PFSK-1 (cell line): Measurements from ENCODE around the gene BRPF3.

Experiments
- FOXP2 ChIP-seq: optimal IDR thresholded peaks from 2 replicates; pipeline ENCODE3; 2011; ENCODE audit warnings: borderline replicate concordance, control low read depth, inconsistent platforms; ENCODE audit not compliant: insufficient read depth; ENCODE audit errors: extremely low read length, extremely low read depth
- POLR2AphosphoS5 ChIP-seq: IDR thresholded peaks from 2 replicates; pipeline ENCODE4 v1.6.1; 2012; ENCODE audit warnings: low read depth, mild to moderate bottlenecking, control low read depth, low read length, moderate library complexity
- REST ChIP-seq, 2 experiments: IDR thresholded peaks; 2 replicates each; pipeline versions ENCODE4 v1.6.1 to v1.8.0; 2011 to 2012; ENCODE audit warnings: low read depth in 2 of 2, low read length in 2 of 2, control low read depth in 1 of 2, inconsistent platforms in 1 of 2, mild to moderate bottlenecking in 1 of 2, moderate library complexity in 1 of 2; ENCODE audit not compliant: insufficient read depth in 1 of 2
- SIN3A ChIP-seq: IDR thresholded peaks from 2 replicates; pipeline ENCODE4 v1.6.1; 2012; ENCODE audit warnings: mild to moderate bottlenecking, low read length, moderate library complexity, borderline replicate concordance; ENCODE audit not compliant: insufficient read depth
- TAF1 ChIP-seq: IDR thresholded peaks from 2 replicates; pipeline ENCODE4 v1.6.1; 2012; ENCODE audit warnings: low read length, control low read depth, borderline replicate concordance; ENCODE audit not compliant: insufficient read depth

DNA sequence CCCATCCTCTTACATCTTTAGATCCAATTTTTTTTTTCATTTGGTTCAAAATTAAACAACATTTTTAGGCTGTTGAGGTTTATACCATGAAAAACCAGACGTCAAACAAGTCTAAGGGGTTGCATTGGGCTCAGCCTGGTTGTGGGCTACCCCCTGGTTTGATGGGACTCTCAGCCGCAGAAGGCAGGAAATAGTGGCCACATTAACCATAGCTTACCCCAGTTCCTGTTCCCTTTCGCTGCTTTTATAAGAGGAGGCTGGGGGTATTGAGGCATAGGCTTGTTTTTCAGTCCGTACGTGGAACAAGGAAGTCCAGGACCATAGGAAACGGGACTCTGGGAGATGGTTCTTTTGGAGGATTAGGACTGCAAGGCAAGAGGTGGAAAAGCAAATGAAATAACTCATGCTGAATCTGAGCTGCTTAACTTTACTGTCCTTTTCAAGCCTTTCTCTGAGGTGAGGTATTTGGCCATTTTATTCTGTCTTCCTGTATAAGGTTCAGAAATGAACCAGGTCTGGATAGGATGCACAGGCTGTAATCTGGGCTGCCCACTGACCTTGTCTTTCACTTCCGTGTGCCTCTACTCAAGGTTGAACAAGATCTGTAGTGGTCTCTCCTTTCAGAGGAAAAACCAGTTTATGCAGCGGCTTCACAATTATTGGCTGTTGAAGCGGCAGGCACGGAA is 7.7 kb downstream of the BRPF3 start:
- TF ChIP-seq SIN3A (no peak), TAF1 (no peak), POLR2AphosphoS5 (no peak), REST (IDR thresholded peaks at IDR 0.05; ENCODE audit: insufficient read depth in 1 of 2, low read depth in 2 of 2, low read length in 2 of 2) (no peak), FOXP2 (no peak)
